MM.1S (cell line): Measurements from ENCODE around the gene DYRK3.
A peak's percentile ranks its signal among the peaks of the same experiment; 100 is the strongest.

Experiments
- DNase-seq: peaks from one replicate; pipeline ENCODE4 v3.0.0-alpha.2; 2015
- H2AFZ ChIP-seq: fragments of 300-600 bp; sonication (generic); 2 replicates; pipeline ENCODE4 v1.6.0; 2016; ENCODE audit warnings: antibody characterized with exemption, low read length
- H3F3A ChIP-seq: fragments of 300-600 bp; sonication (generic); 2 replicates; pipeline ENCODE4 v1.6.1; 2016; ENCODE audit warnings: mild to moderate bottlenecking, antibody characterized with exemption, low read length, moderate library complexity, mixed read lengths; ENCODE audit not compliant: insufficient read depth
- H3K27ac ChIP-seq: fragments of 300-600 bp; sonication (generic); 2 replicates; pipeline ENCODE4 v1.5.1; 2016; ENCODE audit warnings: mild to moderate bottlenecking, low read length
- H3K27me3 ChIP-seq: fragments of 300-600 bp; sonication (generic); replicated peaks from 2 replicates; pipeline ENCODE4 v1.6.0; 2016; ENCODE audit warnings: low read length; ENCODE audit not compliant: insufficient read depth
- H3K36me3 ChIP-seq: fragments of 300-600 bp; sonication (generic); replicated peaks from 2 replicates; pipeline ENCODE4 v1.6.1; 2016; ENCODE audit warnings: mild to moderate bottlenecking, low read length, mixed read lengths; ENCODE audit not compliant: insufficient read depth
- H3K4me1 ChIP-seq: fragments of 300-600 bp; sonication (generic); 2 replicates; pipeline ENCODE4 v1.6.1; 2016; ENCODE audit warnings: low read length, mixed read lengths
- H3K4me2 ChIP-seq: fragments of 300-600 bp; sonication (generic); 2 replicates; pipeline ENCODE4 v1.6.0; 2016; ENCODE audit warnings: low read depth, low read length
- H3K4me3 ChIP-seq: fragments of 300-600 bp; sonication (generic); 2 replicates; pipeline ENCODE4 v1.5.1; 2016; ENCODE audit warnings: low read length, mixed read lengths
- H3K79me2 ChIP-seq: fragments of 300-600 bp; sonication (generic); 2 replicates; pipeline ENCODE4 v1.6.1; 2016; ENCODE audit warnings: mixed run types, low read length, mixed read lengths
- H3K9ac ChIP-seq: fragments of 300-600 bp; sonication (generic); 2 replicates; pipeline ENCODE4 v1.6.1; 2016; ENCODE audit warnings: low read length, mixed read lengths
- H3K9me2 ChIP-seq: fragments of 300-600 bp; sonication (generic); replicated peaks from 2 replicates; pipeline ENCODE4 v1.6.1; 2016; ENCODE audit warnings: mild to moderate bottlenecking, low read length, mixed read lengths; ENCODE audit not compliant: insufficient read depth
- H3K9me3 ChIP-seq: fragments of 300-600 bp; sonication (generic); replicated peaks from 2 replicates; pipeline ENCODE4 v1.6.1; 2016; ENCODE audit warnings: mild to moderate bottlenecking, low read length, mixed read lengths; ENCODE audit not compliant: insufficient read depth
- H4K20me1 ChIP-seq: fragments of 300-600 bp; sonication (generic); 2 replicates; pipeline ENCODE4 v1.6.1; 2016; ENCODE audit warnings: mild to moderate bottlenecking, low read length, moderate library complexity, mixed read lengths; ENCODE audit not compliant: insufficient read depth
- EZH2 ChIP-seq: fragments of 300-600 bp; sonication (generic); optimal IDR thresholded peaks from 2 replicates; pipeline ENCODE3; 2017; ENCODE audit warnings: low read depth, mild to moderate bottlenecking, antibody characterized with exemption, low read length, mixed read lengths
- EZH2phosphoT487 ChIP-seq: fragments of 300-600 bp; sonication (generic); IDR thresholded peaks from 2 replicates; pipeline ENCODE4 v1.6.1; 2018; ENCODE audit warnings: antibody characterized with exemption, low read length
- TF ChIP-seq, protein P1 (sequence below): fragments of 300-600 bp; sonication (generic); IDR thresholded peaks from 2 replicates; pipeline ENCODE4 v1.5.1; 2016; ENCODE audit warnings: antibody characterized with exemption, low read length, mixed read lengths

The DYRK3 gene

DNA sequence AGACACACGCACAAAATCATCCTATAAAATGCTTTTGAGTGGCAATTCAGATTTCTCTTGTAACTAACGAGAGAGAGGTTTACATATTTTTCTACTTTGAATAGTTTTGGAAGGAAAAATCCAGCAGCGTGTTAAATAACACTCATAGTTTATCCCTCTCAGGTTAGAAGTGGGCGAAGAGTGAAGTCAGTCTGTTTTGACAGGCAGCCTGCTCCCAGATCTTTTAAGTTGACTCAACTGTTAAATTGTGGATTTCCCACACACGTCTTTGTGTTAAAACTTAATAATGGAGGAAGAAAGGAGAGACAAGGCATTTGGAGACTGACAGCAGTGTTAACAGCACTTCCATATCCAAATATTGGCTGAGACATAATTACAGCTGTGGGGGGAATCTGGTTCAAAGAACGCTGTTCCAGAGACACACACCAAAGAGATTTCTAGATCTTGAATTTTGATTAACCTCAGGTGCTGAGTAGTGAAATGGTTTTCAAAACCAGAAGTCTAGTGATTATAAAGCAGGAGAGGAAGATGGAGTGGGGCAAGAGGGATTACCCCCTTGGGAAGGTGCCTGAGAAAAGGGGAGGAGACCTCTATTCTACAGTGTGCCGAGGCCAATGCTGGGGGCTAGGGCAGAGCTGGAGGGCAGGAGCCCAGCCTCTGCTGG, 52.0 kb downstream of the DYRK3 start:
- DNase-seq: no peak
- H3K4me1 ChIP-seq: peaks cover 38% of the 10 kb centered on the region
- H3K27me3 ChIP-seq: 0 out of 2 replicates have a peak, but pooled peaks cover 13% of the 10 kb centered on the region
- 0 out of 2 replicates have a peak, but pooled peaks cover 7% of the 10 kb centered on the region for H3F3A ChIP-seq
- H3K9ac ChIP-seq: no peak overlapping the region
- peaks cover 67% of the 10 kb centered on the region for H3K79me2 ChIP-seq
- H3K4me3 ChIP-seq: no peak overlapping the region
- TF ChIP-seq, protein P1, sequence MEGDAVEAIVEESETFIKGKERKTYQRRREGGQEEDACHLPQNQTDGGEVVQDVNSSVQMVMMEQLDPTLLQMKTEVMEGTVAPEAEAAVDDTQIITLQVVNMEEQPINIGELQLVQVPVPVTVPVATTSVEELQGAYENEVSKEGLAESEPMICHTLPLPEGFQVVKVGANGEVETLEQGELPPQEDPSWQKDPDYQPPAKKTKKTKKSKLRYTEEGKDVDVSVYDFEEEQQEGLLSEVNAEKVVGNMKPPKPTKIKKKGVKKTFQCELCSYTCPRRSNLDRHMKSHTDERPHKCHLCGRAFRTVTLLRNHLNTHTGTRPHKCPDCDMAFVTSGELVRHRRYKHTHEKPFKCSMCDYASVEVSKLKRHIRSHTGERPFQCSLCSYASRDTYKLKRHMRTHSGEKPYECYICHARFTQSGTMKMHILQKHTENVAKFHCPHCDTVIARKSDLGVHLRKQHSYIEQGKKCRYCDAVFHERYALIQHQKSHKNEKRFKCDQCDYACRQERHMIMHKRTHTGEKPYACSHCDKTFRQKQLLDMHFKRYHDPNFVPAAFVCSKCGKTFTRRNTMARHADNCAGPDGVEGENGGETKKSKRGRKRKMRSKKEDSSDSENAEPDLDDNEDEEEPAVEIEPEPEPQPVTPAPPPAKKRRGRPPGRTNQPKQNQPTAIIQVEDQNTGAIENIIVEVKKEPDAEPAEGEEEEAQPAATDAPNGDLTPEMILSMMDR: no peak
- TF ChIP-seq EZH2phosphoT487 (no peak), EZH2 (no peak)
- peak overlapping the region; percentile 62; the same call in 1 of the 2 replicates for H3K4me2 ChIP-seq
- no peak overlapping the region for H2AFZ ChIP-seq
- H3K27ac ChIP-seq: no peak overlapping the region
- no peaks in the 10 kb centered on the region for H3K9me2 ChIP-seq
- H4K20me1 ChIP-seq: peaks cover 5% of the 10 kb centered on the region; the same call in 1 of the 2 replicates
- H3K9me3 ChIP-seq: no peaks in the 10 kb centered on the region
- H3K36me3 ChIP-seq: no peaks in the 10 kb centered on the region

DNA sequence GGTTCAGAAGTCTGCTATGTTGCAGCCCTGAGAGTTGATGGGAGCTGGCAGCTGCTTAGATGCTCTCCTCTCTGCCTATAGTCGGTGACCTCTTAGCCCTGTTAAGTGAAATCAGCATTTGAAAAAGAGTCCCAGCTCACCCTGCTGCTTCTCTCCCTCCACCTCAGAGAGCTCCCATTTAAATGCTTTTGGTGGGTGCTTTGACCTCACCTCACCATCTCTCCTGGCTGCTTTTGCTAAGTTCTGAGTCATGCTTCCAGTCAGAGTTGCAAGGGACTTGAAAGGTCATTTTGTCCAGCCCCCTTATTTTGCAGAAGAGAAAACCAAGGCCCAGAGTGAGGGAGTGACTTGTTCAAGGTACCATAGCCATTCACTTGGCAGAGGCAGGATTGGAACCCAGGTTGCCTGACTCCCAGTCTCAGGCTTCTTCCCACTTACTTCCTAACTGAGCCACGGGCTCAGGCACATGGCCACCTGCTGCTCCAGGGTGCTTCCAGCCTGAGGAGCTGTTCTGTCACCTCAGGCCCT, 52.6 kb downstream of the DYRK3 start:
- Histone ChIP-seq H3K36me3 (no peaks in the 10 kb centered on the region), H3K4me1 (peaks cover 38% of the 10 kb centered on the region), H3K27me3 (0 out of 2 replicates have a peak, but pooled peaks cover 12% of the 10 kb centered on the region), H3K4me2 (no peak overlapping the region), H3K9me2 (no peaks in the 10 kb centered on the region), H3K4me3 (no peak overlapping the region), H3K9me3 (no peaks in the 10 kb centered on the region), H4K20me1 (peaks cover 5% of the 10 kb centered on the region; the same call in 1 of the 2 replicates), H3K27ac (no peak overlapping the region), H2AFZ (no peak overlapping the region), H3K79me2 (peaks cover 73% of the 10 kb centered on the region), H3F3A (peaks cover 12% of the 10 kb centered on the region; the same call in 1 of the 2 replicates), H3K9ac (no peak overlapping the region)
- TF ChIP-seq EZH2 (no peak), EZH2phosphoT487 (no peak)
- TF ChIP-seq, protein P1: no peak
- no peak for DNase-seq

DNA sequence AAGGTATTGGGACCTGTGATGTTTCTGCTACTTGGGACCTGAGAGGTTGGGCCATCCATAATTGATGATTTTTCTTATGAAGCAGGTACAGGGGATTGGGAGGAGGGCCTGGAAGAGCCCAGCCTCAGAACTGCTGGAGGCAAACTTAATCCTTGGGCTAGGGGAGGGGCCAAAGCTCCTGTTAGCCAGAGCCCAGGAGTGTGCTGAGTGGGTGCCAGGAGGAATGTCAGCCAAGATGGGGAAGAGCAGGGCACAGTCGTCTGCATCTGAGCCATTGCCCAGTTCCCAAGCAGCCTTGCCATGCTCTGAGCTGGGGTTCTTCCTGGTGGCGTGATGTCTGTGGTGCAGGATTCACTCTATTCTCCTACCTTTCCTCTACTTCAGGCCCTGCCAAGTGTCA, 55.2 kb downstream of the DYRK3 start:
- Histone ChIP-seq H3K4me1 (peaks cover 55% of the 10 kb centered on the region), H3K9me2 (no peaks in the 10 kb centered on the region), H2AFZ (no peak overlapping the region), H3K27me3 (no peaks in the 10 kb centered on the region), H3K9ac (no peak overlapping the region), H3K9me3 (no peaks in the 10 kb centered on the region), H3F3A (peaks cover 16% of the 10 kb centered on the region; the same call in 1 of the 2 replicates), H3K79me2 (peaks cover 99% of the 10 kb centered on the region), H3K4me2 (no peak overlapping the region), H3K36me3 (no peaks in the 10 kb centered on the region), H4K20me1 (peaks cover 5% of the 10 kb centered on the region; the same call in 1 of the 2 replicates), H3K4me3 (no peak overlapping the region), H3K27ac (no peak overlapping the region)
- no peak for DNase-seq
- TF ChIP-seq EZH2phosphoT487: no peak

DNA sequence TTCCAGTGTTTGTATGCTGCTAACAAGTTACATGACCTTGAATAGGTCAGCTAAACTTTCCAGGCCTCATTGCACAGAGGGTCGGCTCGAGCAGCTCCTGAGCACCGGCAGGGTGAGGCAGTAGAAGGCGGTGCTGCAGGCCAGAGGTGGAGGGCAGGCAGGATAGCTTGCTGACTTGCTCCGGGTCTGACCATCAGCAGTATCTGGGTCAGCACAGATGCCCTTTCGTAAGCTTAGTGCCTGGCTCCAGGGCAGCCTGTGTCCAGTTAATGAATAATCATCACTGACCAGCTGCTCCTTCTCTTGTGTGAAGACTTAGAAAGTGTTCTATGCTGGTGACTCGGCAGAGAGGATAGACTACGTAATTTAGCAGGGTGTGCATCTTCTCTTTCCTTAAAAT, 56.3 kb downstream of the DYRK3 start:
- H3K9me2 ChIP-seq: no peaks in the 10 kb centered on the region

More for the DNA sequence above, 56.3 kb downstream of the DYRK3 start:
- H3K9ac ChIP-seq: no peak overlapping the region
- peaks cover 5% of the 10 kb centered on the region; the same call in 1 of the 2 replicates for H4K20me1 ChIP-seq
- peaks cover 62% of the 10 kb centered on the region for H3K4me1 ChIP-seq
- no peaks in the 10 kb centered on the region for H3K9me3 ChIP-seq
- H2AFZ ChIP-seq: no peak overlapping the region
- DNase-seq: no peak
- H3K36me3 ChIP-seq: no peaks in the 10 kb centered on the region
- H3K27me3 ChIP-seq: no peaks in the 10 kb centered on the region
- no peak overlapping the region for H3K4me3 ChIP-seq
- H3K4me2 ChIP-seq: no peak overlapping the region
- peaks cover 11% of the 10 kb centered on the region; the same call in 1 of the 2 replicates for H3F3A ChIP-seq
- peaks cover 99% of the 10 kb centered on the region for H3K79me2 ChIP-seq
- TF ChIP-seq, protein P1: no peak
- TF ChIP-seq EZH2 (no peak), EZH2phosphoT487 (no peak)
- H3K27ac ChIP-seq: no peak overlapping the region
